LNCaP clone FGC (cell line): Measurements from ENCODE around the gene LBR.
A peak's percentile ranks its signal among the peaks of the same experiment; 100 is the strongest.

ENCODE experiments used
- DNase-seq: peaks from one replicate; pipeline ENCODE4 v3.0.0-alpha.2; 2011; ENCODE audit warnings: low read depth
- H3K4me3 ChIP-seq: 2 replicates; pipeline ENCODE4 v1.5.1; 2011; ENCODE audit warnings: mild to moderate bottlenecking, low read depth, low read length, control low read depth
- CTCF ChIP-seq: IDR thresholded peaks from 2 replicates; pipeline ENCODE4 v1.5.1; 2012; ENCODE audit warnings: mild to moderate bottlenecking; ENCODE audit not compliant: control insufficient read depth, insufficient read depth; ENCODE audit errors: extremely low read depth

The LBR gene

GRCh38 chr1:225451340-225451739 is 23.5 kb upstream of the LBR start:
- no peak for TF ChIP-seq CTCF
- no peak for DNase-seq

GRCh38 chr1:225450491-225451191 is 22.8 kb upstream of the LBR start:
- H3K4me3 ChIP-seq, result no peak overlapping the region
- no peak for TF ChIP-seq CTCF
- DNase-seq, result no peak

More at GRCh38 chr1:225451340-225451739, 23.5 kb upstream of the LBR start:
- no peak overlapping the region for H3K4me3 ChIP-seq

GRCh38 chr1:225449774-225450173 is 21.9 kb upstream of the LBR start:
- no peak for TF ChIP-seq CTCF
- DNase-seq, result no peak
- no peak overlapping the region for H3K4me3 ChIP-seq

- no peak overlapping the region for H3K4me3 ChIP-seq
- DNase-seq, result no peak
Observed at GRCh38 chr1:225449261-225449660, 21.4 kb upstream of the LBR start.

GRCh38 chr1:225448146-225448805 is 20.4 kb upstream of the LBR start:
- no peak overlapping the region for H3K4me3 ChIP-seq
- TF ChIP-seq CTCF, result no peak

More at GRCh38 chr1:225449261-225449660, 21.4 kb upstream of the LBR start:
- TF ChIP-seq CTCF, result no peak

GRCh38 chr1:225447650-225448089 is 19.8 kb upstream of the LBR start:
- no peak overlapping the region for H3K4me3 ChIP-seq
- peak; percentile 45 for DNase-seq
- TF ChIP-seq CTCF, result no peak

More at GRCh38 chr1:225448146-225448805, 20.4 kb upstream of the LBR start:
- DNase-seq, result no peak
